GM12878 (cell line): Measurements from ENCODE around the gene VEGFA. TPM values are rescaled to one million over a fixed set of nuclear protein-coding genes. Genes with fewer than 3 reads are reported as not detected.

ENCODE experiments used
- ATAC-seq: fragments of 200-7000 bp; cut with Tn5 transposase; 3 replicates; pipeline ENCODE4 v1.9.1; 2020; ENCODE audit warnings: mild to moderate bottlenecking, moderate library complexity
- BruUV-seq: library from RNA; stranded (reverse); fragments of 400-500 nt; replicated peaks from 2 replicates; lab custom pipeline; 2021; lab: Mats Ljungman, UMichigan
- CTCF ChIA-PET: fragments of 300-600 bp; sonication (Branson Sonifier 250); formaldehyde crosslinking; extraction: SDS; loops from one replicate; lab custom pipeline; 2021; ENCODE audit warnings: inconsistent platforms; lab: Yijun Ruan, JAX
- POLR2A ChIA-PET: fragments of 350-600 bp; formaldehyde crosslinking; extraction: SDS; loops from one replicate; lab custom pipeline; 2021; ENCODE audit warnings: inconsistent platforms; lab: Charles Lee
- RAD21 ChIA-PET: fragments of 300-600 bp; sonication (Branson Sonifier 250); formaldehyde crosslinking; loops from one replicate; lab custom pipeline; 2023; ENCODE audit warnings: antibody characterized with exemption; ENCODE audit not compliant: unreplicated experiment; lab: Charles Lee
- SMC1A ChIA-PET: fragments of 300-600 bp; sonication (Branson Sonifier 250); formaldehyde crosslinking; loops from one replicate; lab custom pipeline; 2023; ENCODE audit not compliant: unreplicated experiment, uncharacterized antibody; lab: Charles Lee
- DNase-seq: peaks from one replicate; pipeline ENCODE4 v3.0.0-alpha.2; 2011; ENCODE audit warnings: low read depth, low spot score
- FAIRE-seq: peaks from 3 replicates; lab custom pipeline; 2011; peaks lifted over from hg19 to GRCh38; lab: Jason Lieb, UNC
- H2AFZ ChIP-seq: 2 replicates; pipeline ENCODE4 v1.6.0; 2011; ENCODE audit warnings: low read depth, low read length, control low read depth; ENCODE audit not compliant: control insufficient read depth
- H3K27ac ChIP-seq: 2 replicates; pipeline ENCODE4 v1.5.1; 2011; ENCODE audit warnings: control low read depth; ENCODE audit not compliant: control insufficient read depth, insufficient read depth
- H3K27me3 ChIP-seq, 2 experiments: replicated peaks in 1 of 2; 2 replicates each; pipeline versions ENCODE4 v1.6.0 to v1.6.1; 2011; ENCODE audit warnings: low read length in 1 of 2; ENCODE audit not compliant: control insufficient read depth in 2 of 2, insufficient read depth in 2 of 2
- H3K36me3 ChIP-seq, 2 experiments: 2 replicates each; pipeline ENCODE4 v1.5.1; 2011; ENCODE audit warnings: low read length in 1 of 2; ENCODE audit not compliant: control insufficient read depth in 2 of 2, insufficient read depth in 2 of 2
- H3K4me1 ChIP-seq: 2 replicates; pipeline ENCODE4 v1.6.1; 2011; ENCODE audit warnings: mild to moderate bottlenecking, low read length, moderate library complexity, mixed read lengths; ENCODE audit not compliant: control insufficient read depth, insufficient read depth
- H3K4me2 ChIP-seq: 2 replicates; pipeline ENCODE4 v1.6.0; 2011; ENCODE audit warnings: control low read depth; ENCODE audit not compliant: control insufficient read depth, insufficient read depth
- H3K4me3 ChIP-seq: fragments of 200-600 bp; sonication (generic); 2 replicates; pipeline ENCODE4 v1.5.1; 2016
- H3K79me2 ChIP-seq: 2 replicates; pipeline ENCODE4 v1.6.0; 2011; ENCODE audit warnings: low read length; ENCODE audit not compliant: control insufficient read depth, insufficient read depth
- H3K9ac ChIP-seq: 2 replicates; pipeline ENCODE4 v1.8.0; 2011; ENCODE audit warnings: low read length, control low read depth, mixed read lengths; ENCODE audit not compliant: control insufficient read depth, insufficient read depth
- H3K9me3 ChIP-seq: replicated peaks from 3 replicates; pipeline ENCODE4 v1.5.1; 2011; ENCODE audit warnings: mild to moderate bottlenecking, low read length; ENCODE audit not compliant: control insufficient read depth, insufficient read depth
- H4K20me1 ChIP-seq: 2 replicates; pipeline ENCODE4 v1.6.0; 2011; ENCODE audit not compliant: control insufficient read depth, insufficient read depth
- EED ChIP-seq: sonication (generic); IDR thresholded peaks from 2 replicates; pipeline ENCODE4 v1.6.1; 2016; ENCODE audit warnings: antibody characterized with exemption, low read depth
- HDAC2 ChIP-seq: fragments of 200-600 bp; sonication (generic); IDR thresholded peaks from 2 replicates; pipeline ENCODE4 v1.6.1; 2017
- HDGF ChIP-seq: fragments of 450-650 bp; IDR thresholded peaks from 2 replicates; pipeline ENCODE4 v1.6.1; 2016; ENCODE audit warnings: antibody characterized with exemption
- POLR2AphosphoS2 ChIP-seq: IDR thresholded peaks from 2 replicates; pipeline ENCODE4 v1.6.1; 2011; ENCODE audit warnings: low read depth, mild to moderate bottlenecking, low read length, improper control_type of control experiment, moderate library complexity
- SMAD5 ChIP-seq: IDR thresholded peaks from 2 replicates; pipeline ENCODE4 v1.6.1; 2016; ENCODE audit warnings: antibody characterized with exemption, low read depth
- SMC3 ChIP-seq: IDR thresholded peaks from 2 replicates; pipeline ENCODE4 v1.6.1; 2011; ENCODE audit warnings: low read length, improper control_type of control experiment, borderline replicate concordance
- YBX1 ChIP-seq: fragments of 450-650 bp; IDR thresholded peaks from 2 replicates; pipeline ENCODE4 v1.6.1; 2016; ENCODE audit warnings: antibody characterized with exemption
- WGBS: methylation state at CpG from one replicate; pipeline ENCODE4 v1.1.6; 2016; ENCODE audit warnings: low lambda C conversion rate; ENCODE audit not compliant: insufficient replicate concordance, insufficient coverage; ENCODE audit errors: missing lambda C conversion rate; 5-methylcytosine and 5-hydroxymethylcytosine counted together
- in situ Hi-C: fragments of 300-500 bp; cut with MboI; formaldehyde crosslinking; loops from 9 replicates; pipeline ENCODE4 v1.14.3; 2018; ENCODE audit warnings: mixed read lengths
- intact Hi-C: fragments of 100-400 bp; cut with micrococcal nuclease; formaldehyde crosslinking; loops from one replicate; pipeline ENCODE4 v1.14.2; 2022; ENCODE audit not compliant: unreplicated experiment
- polyA plus RNA-seq, 11 experiments: library from polyadenylated mRNA; depleted of rRNA in 4 of 11; unstranded in 6 of 11; stranded (reverse) in 5 of 11; fragments of >200 nt; fragmentation: Nextera tagmentation in 4 of 11; fragmentation: Illumina TruSeq in 1 of 11; extraction: Ambion mirVana in 4 of 11; extraction: Trizol in 1 of 11; gene quantifications; 1 replicate in 1 of 11; 2 replicates in 10 of 11; pipeline versions ENCODE4 v1.2.1 to v1.2.3, GENCODE V29; 2011 to 2016; ENCODE audit warnings: inconsistent platforms in 2 of 11, missing spikeins in 2 of 11, low read depth in 1 of 11
- total RNA-seq, 4 experiments: library from RNA; depleted of rRNA in 3 of 4; stranded (reverse); fragments of >200 nt in 3 of 4; fragmentation: Illumina TruSeq in 1 of 4; extraction: Trizol in 1 of 4; gene quantifications; 2 replicates each; pipeline versions ENCODE4 v1.2.1 to v1.2.3, GENCODE V29; 2013 to 2021

VEGFA gene
- total and polyA plus RNA-seq, 10 of the 15 experiments (the other 5 are each of a cell fraction or from before 2014, with no cell fraction given) = 0.96 to 140 (median 16.9) TPM

- 57% methylated on average over 4 of the region's 4 CpGs for WGBS
- in situ Hi-C loops = no loop called here
- intact Hi-C loops = loop anchor here (5.0 kb wide), 1 partner anchor 38 kb away; no protein-coding TSS in a partner anchor
- no peaks in the 10 kb centered on the region for H3K27me3 ChIP-seq
- no peak overlapping the region for H2AFZ ChIP-seq
- POLR2A ChIA-PET = interaction anchor here (0.5 kb wide), 1 partner anchor 39 kb away, joined by 4 read pairs; no protein-coding TSS in a partner anchor
- CTCF ChIA-PET = interaction anchor here (0.8 to 3.4 kb wide), 9 partner anchors 10 to 325 kb away, joined by 3 to 28 read pairs (median 9); no protein-coding TSS in a partner anchor
- TF ChIP-seq HDGF (no peak), YBX1 (no peak), POLR2AphosphoS2 (no peak), HDAC2 (no peak), SMC3 (no peak), SMAD5 (no peak), EED (peak; percentile 39; the same call in 1 of the 2 replicates)
- no peaks in the 10 kb centered on the region for H4K20me1 ChIP-seq
- H3K4me3 ChIP-seq = no peak overlapping the region
- FAIRE-seq (no peak), DNase-seq (no peak), ATAC-seq (no peak)
- RAD21 ChIA-PET = interaction anchor here (1.3 to 2.0 kb wide), 3 partner anchors 35 to 319 kb away, joined by 3 to 8 read pairs (median 4); no protein-coding TSS in a partner anchor
- SMC1A ChIA-PET = interaction anchor here (0.6 to 2.3 kb wide), 6 partner anchors 35 to 317 kb away, joined by 3 to 8 read pairs (median 4); no protein-coding TSS in a partner anchor
- no peak overlapping the region for H3K9ac ChIP-seq
- H3K27ac ChIP-seq = no peak overlapping the region
- no peaks in the 10 kb centered on the region for H3K36me3 ChIP-seq
- no peaks in the 10 kb centered on the region for H3K79me2 ChIP-seq
- no TSS peak for BruUV-seq
- no peak overlapping the region for H3K4me2 ChIP-seq
- peaks cover 10% of the 10 kb centered on the region for H3K4me1 ChIP-seq
- no peaks in the 10 kb centered on the region for H3K9me3 ChIP-seq
Measured at GRCh38 chr6:43759907-43760206, 10.2 kb upstream of the VEGFA start.
